PFSK-1 (cell line): ENCODE data around the gene NKAIN2.

Source experiments
- POLR2AphosphoS5 ChIP-seq: IDR thresholded peaks from 2 replicates; pipeline ENCODE4 v1.6.1; 2012; ENCODE audit warnings: low read depth, mild to moderate bottlenecking, control low read depth, low read length, moderate library complexity
- SIN3A ChIP-seq: IDR thresholded peaks from 2 replicates; pipeline ENCODE4 v1.6.1; 2012; ENCODE audit warnings: mild to moderate bottlenecking, low read length, moderate library complexity, borderline replicate concordance; ENCODE audit not compliant: insufficient read depth
- TAF1 ChIP-seq: IDR thresholded peaks from 2 replicates; pipeline ENCODE4 v1.6.1; 2012; ENCODE audit warnings: low read length, control low read depth, borderline replicate concordance; ENCODE audit not compliant: insufficient read depth
- TF ChIP-seq, protein P1 (sequence below), 2 experiments: IDR thresholded peaks; 2 replicates each; pipeline versions ENCODE4 v1.6.1 to v1.8.0; 2011 to 2012; ENCODE audit warnings: low read depth in 2 of 2, low read length in 2 of 2, control low read depth in 1 of 2, inconsistent platforms in 1 of 2, mild to moderate bottlenecking in 1 of 2, moderate library complexity in 1 of 2; ENCODE audit not compliant: insufficient read depth in 1 of 2

DNA sequence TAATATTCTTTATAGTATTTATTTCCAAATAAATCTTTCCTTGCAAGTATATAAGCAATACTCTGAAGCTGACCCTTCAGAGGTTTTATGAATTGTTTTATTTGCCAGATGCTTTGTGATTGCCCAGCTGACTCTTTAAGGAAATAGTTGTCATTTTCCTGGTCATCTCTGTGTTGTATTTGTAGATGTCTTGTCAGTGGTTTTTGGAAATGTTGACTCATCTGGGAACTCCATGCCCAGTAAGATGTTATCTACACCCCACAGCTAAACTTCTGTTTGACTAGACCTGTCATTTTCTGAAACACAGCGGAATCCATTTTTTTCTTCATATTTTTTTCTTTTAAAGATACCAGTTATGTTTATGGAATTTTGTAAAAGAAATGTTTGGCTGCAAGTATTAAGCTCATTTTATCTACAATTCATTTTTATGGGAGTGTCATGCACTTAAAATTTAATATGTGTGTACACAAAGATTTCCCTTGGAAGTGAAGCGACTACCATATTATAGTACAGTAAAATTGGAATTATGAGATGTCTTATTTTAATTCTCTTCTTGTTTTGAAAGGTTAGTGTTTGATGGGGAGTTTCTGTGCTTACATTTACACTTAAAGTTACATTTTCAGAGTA, 491.0 kb downstream of the NKAIN2 start:
- peak; percentile 63; the same call in 1 of the 2 replicates for TF ChIP-seq SIN3A
- no peak for TF ChIP-seq POLR2AphosphoS5
- no peak for TF ChIP-seq TAF1
- TF ChIP-seq, protein P1, sequence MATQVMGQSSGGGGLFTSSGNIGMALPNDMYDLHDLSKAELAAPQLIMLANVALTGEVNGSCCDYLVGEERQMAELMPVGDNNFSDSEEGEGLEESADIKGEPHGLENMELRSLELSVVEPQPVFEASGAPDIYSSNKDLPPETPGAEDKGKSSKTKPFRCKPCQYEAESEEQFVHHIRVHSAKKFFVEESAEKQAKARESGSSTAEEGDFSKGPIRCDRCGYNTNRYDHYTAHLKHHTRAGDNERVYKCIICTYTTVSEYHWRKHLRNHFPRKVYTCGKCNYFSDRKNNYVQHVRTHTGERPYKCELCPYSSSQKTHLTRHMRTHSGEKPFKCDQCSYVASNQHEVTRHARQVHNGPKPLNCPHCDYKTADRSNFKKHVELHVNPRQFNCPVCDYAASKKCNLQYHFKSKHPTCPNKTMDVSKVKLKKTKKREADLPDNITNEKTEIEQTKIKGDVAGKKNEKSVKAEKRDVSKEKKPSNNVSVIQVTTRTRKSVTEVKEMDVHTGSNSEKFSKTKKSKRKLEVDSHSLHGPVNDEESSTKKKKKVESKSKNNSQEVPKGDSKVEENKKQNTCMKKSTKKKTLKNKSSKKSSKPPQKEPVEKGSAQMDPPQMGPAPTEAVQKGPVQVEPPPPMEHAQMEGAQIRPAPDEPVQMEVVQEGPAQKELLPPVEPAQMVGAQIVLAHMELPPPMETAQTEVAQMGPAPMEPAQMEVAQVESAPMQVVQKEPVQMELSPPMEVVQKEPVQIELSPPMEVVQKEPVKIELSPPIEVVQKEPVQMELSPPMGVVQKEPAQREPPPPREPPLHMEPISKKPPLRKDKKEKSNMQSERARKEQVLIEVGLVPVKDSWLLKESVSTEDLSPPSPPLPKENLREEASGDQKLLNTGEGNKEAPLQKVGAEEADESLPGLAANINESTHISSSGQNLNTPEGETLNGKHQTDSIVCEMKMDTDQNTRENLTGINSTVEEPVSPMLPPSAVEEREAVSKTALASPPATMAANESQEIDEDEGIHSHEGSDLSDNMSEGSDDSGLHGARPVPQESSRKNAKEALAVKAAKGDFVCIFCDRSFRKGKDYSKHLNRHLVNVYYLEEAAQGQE (IDR thresholded peaks at IDR 0.05; ENCODE audit: insufficient read depth in 1 of 2, low read depth in 2 of 2, low read length in 2 of 2): no peak
